SK-N-SH (cell line): ENCODE data around the gene ATG16L1. TPM values are rescaled to one million over a fixed set of nuclear protein-coding genes. Genes with fewer than 3 reads are reported as not detected.

Experiments used
- CTCF ChIA-PET: fragments of 300-600, 350-600 bp; formaldehyde crosslinking; extraction: SDS; loops from one replicate; lab custom pipeline; 2021; lab: Yijun Ruan, JAX
- POLR2A ChIA-PET: fragments of 350-600 bp; sonication (Branson Sonifier 250); formaldehyde crosslinking; extraction: SDS; loops from one replicate; lab custom pipeline; 2020; ENCODE audit warnings: antibody characterized with exemption, inconsistent platforms; lab: Yijun Ruan, JAX
- DNase-seq: peaks from one replicate; pipeline ENCODE4 v3.0.0; 2012
- H2AFZ ChIP-seq: fragments of 200-600 bp; sonication (generic); 2 replicates; pipeline ENCODE4 v1.8.1; 2016; ENCODE audit warnings: antibody characterized with exemption, mild to moderate bottlenecking, low read depth
- H3F3A ChIP-seq: fragments of 200-600 bp; sonication (generic); replicated peaks from 2 replicates; pipeline ENCODE3; 2016; ENCODE audit warnings: antibody characterized with exemption, mild to moderate bottlenecking; ENCODE audit not compliant: insufficient read depth
- H3K27ac ChIP-seq, 2 experiments: fragments of 200-500 bp in 1 of 2; fragments of 200-600 bp in 1 of 2; sonication (Bioruptor generic) in 1 of 2; sonication (generic), shearing (Covaris generic) in 1 of 2; 2 replicates each; pipeline versions ENCODE4 v1.5.1 to v1.6.1; 2014 to 2016; ENCODE audit warnings: low read depth in 2 of 2, inconsistent platforms in 1 of 2, low read length in 1 of 2, mild to moderate bottlenecking in 1 of 2, mixed read lengths in 1 of 2
- H3K27me3 ChIP-seq: fragments of 200-600 bp; sonication (generic), shearing (Covaris generic); 2 replicates; pipeline ENCODE4 v1.6.1; 2016; ENCODE audit warnings: mixed run types; ENCODE audit not compliant: insufficient read depth
- H3K36me3 ChIP-seq, 2 experiments: fragments of 200-500 bp in 1 of 2; fragments of 200-600 bp in 1 of 2; sonication (Bioruptor generic) in 1 of 2; sonication (generic) in 1 of 2; replicated peaks in 1 of 2; 2 replicates each; pipeline versions ENCODE3 to v1.5.1; 2014 to 2016; ENCODE audit warnings: low read length in 1 of 2, mild to moderate bottlenecking in 1 of 2; ENCODE audit not compliant: insufficient read depth in 2 of 2, control insufficient read depth in 1 of 2
- H3K4me1 ChIP-seq, 2 experiments: fragments of 200-500 bp in 1 of 2; fragments of 200-600 bp in 1 of 2; sonication (Bioruptor generic) in 1 of 2; sonication (generic), shearing (Covaris generic) in 1 of 2; 2 replicates each; pipeline versions ENCODE4 v1.5.1 to v1.6.1; 2014 to 2016; ENCODE audit warnings: low read depth in 1 of 2, low read length in 1 of 2, mixed run types in 1 of 2; ENCODE audit not compliant: insufficient read depth in 2 of 2, control insufficient read depth in 1 of 2
- H3K4me2 ChIP-seq: fragments of 200-600 bp; sonication (generic), shearing (Covaris generic); 2 replicates; pipeline ENCODE4 v1.6.1; 2017; ENCODE audit warnings: mixed run types
- H3K4me3 ChIP-seq, 2 experiments: fragments of 200-500 bp in 1 of 2; fragments of 200-600 bp in 1 of 2; sonication (Bioruptor generic) in 1 of 2; sonication (generic), shearing (Covaris generic) in 1 of 2; 2 replicates each; pipeline versions ENCODE4 v1.5.1 to v1.8.1; 2014 to 2016; ENCODE audit warnings: low read depth in 2 of 2, inconsistent platforms in 1 of 2, low read length in 1 of 2, mild to moderate bottlenecking in 1 of 2, mixed read lengths in 1 of 2, moderate library complexity in 1 of 2
- H3K79me2 ChIP-seq: fragments of 200-600 bp; sonication (generic); 2 replicates; pipeline ENCODE4 v1.8.1; 2017; ENCODE audit warnings: mild to moderate bottlenecking; ENCODE audit not compliant: insufficient read depth
- H3K9ac ChIP-seq: fragments of 200-600 bp; sonication (generic); 2 replicates; pipeline ENCODE4 v1.6.1; 2017; ENCODE audit warnings: mixed run types
- H3K9me2 ChIP-seq: fragments of 200-600 bp; sonication (generic); 2 replicates; pipeline ENCODE4 v1.6.1; 2017; ENCODE audit warnings: mixed run types
- H3K9me3 ChIP-seq: fragments of 200-600 bp; sonication (generic); 2 replicates; pipeline ENCODE4 v1.6.1; 2017; ENCODE audit warnings: mixed run types, mild to moderate bottlenecking, moderate library complexity
- H4K20me1 ChIP-seq: fragments of 200-600 bp; sonication (generic); 2 replicates; pipeline ENCODE4 v1.6.1; 2017; ENCODE audit warnings: mild to moderate bottlenecking, mixed run types; ENCODE audit not compliant: insufficient read depth
- CHD2 ChIP-seq: fragments of 150-350 bp; IDR thresholded peaks from 2 replicates; pipeline ENCODE4 v1.6.1; 2018; ENCODE audit warnings: low read length; ENCODE audit not compliant: partially characterized antibody
- ELF1 ChIP-seq: IDR thresholded peaks from 2 replicates; pipeline ENCODE4 v1.4.0; 2012
- EP300 ChIP-seq, 2 experiments: IDR thresholded peaks; 2 replicates each; pipeline versions ENCODE4 v1.4.0 to v1.6.1; 2012; ENCODE audit warnings: borderline replicate concordance in 1 of 2, low read depth in 1 of 2, low read length in 1 of 2
- FOSL2 ChIP-seq: IDR thresholded peaks from 2 replicates; pipeline ENCODE4 v1.4.0; 2012; ENCODE audit warnings: low read depth, mild to moderate bottlenecking, moderate library complexity, borderline replicate concordance
- FOXM1 ChIP-seq: IDR thresholded peaks from 2 replicates; pipeline ENCODE4 v1.4.0; 2012; ENCODE audit warnings: low read depth, mild to moderate bottlenecking
- GATA2 ChIP-seq: sonication (generic); formaldehyde crosslinking; IDR thresholded peaks from 2 replicates; pipeline ENCODE4 v1.5.0; 2020; ENCODE audit warnings: mild to moderate bottlenecking, missing genetic modification reagents
- MXI1 ChIP-seq: IDR thresholded peaks from 2 replicates; pipeline ENCODE4 v1.6.1; 2012; ENCODE audit warnings: mild to moderate bottlenecking, low read depth, low read length, improper control_type of control experiment
- NRF1 ChIP-seq: IDR thresholded peaks from 2 replicates; pipeline ENCODE4 v1.6.1; 2012; ENCODE audit warnings: low read depth, mild to moderate bottlenecking, low read length
- RAD21 ChIP-seq: IDR thresholded peaks from 2 replicates; pipeline ENCODE4 v1.6.1; 2012; ENCODE audit warnings: mild to moderate bottlenecking, low read length
- RFX5 ChIP-seq: IDR thresholded peaks from 2 replicates; pipeline ENCODE4 v1.6.1; 2012; ENCODE audit warnings: mild to moderate bottlenecking, improper control_type of control experiment, low read length
- SIN3A ChIP-seq: IDR thresholded peaks from 2 replicates; pipeline ENCODE4 v1.6.1; 2012; ENCODE audit warnings: low read depth, mild to moderate bottlenecking, low read length, moderate library complexity, borderline replicate concordance
- TCF12 ChIP-seq: IDR thresholded peaks from 2 replicates; pipeline ENCODE4 v1.4.0; 2012
- WGBS: methylation state at CpG from one replicate; pipeline ENCODE4 v1.1.6; 2017; ENCODE audit warnings: low lambda C conversion rate; 5-methylcytosine and 5-hydroxymethylcytosine counted together
- polyA plus RNA-seq, 3 experiments: library from polyadenylated mRNA; depleted of rRNA; stranded (reverse); fragments of >200 nt; gene quantifications; 2 replicates each; pipeline ENCODE4 v1.2.3, GENCODE V29; 2012
- TF ChIP-seq, protein P1 (sequence below): fragments of 150-350 bp; IDR thresholded peaks from 2 replicates; pipeline ENCODE4 v1.6.1; 2017; ENCODE audit warnings: antibody characterized with exemption, low read length, low read depth, borderline replicate concordance
- TF ChIP-seq, protein P2 (sequence below): IDR thresholded peaks from 2 replicates; pipeline ENCODE4 v1.4.0; 2012; ENCODE audit warnings: low read depth
- TF ChIP-seq, protein P3 (sequence below): IDR thresholded peaks from 2 replicates; pipeline ENCODE4 v1.4.0; 2012; ENCODE audit warnings: low read depth, borderline replicate concordance
- TF ChIP-seq, protein P4 (sequence below): IDR thresholded peaks from 2 replicates; pipeline ENCODE4 v1.4.0; 2012; ENCODE audit warnings: low read depth, borderline replicate concordance
- TF ChIP-seq, protein P5 (sequence below): fragments of 150-350 bp; IDR thresholded peaks from 2 replicates; pipeline ENCODE4 v1.6.1; 2016; ENCODE audit warnings: mild to moderate bottlenecking, low read depth, low read length
- TF ChIP-seq, protein P6 (sequence below): IDR thresholded peaks from 2 replicates; pipeline ENCODE4; 2012

The ATG16L1 gene
- polyA plus RNA-seq, 1 of the 3 experiments (the other 2 are of a cell fraction): 22.2 TPM

DNA sequence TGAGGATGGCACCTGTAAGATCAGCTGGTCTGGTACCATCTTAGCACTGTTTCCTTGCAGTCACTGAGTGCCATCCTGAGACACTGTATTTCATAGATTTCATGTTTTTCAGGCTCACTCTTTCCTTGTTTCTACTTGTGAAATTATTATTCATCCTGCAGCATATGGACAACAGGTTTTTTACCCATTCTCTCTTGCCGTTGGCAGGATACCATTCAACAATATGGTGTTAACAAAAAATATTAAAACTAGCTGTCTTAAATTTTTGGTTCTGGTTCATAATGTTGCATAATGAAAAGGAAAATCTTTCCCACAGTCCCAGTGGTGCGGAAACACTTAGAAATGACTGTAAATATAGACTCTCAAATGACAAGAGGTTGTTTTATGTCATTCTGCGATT lies 23.1 kb upstream of the ATG16L1 start (continued):
- TF ChIP-seq EP300 (IDR thresholded peaks at IDR 0.05; ENCODE audit: borderline replicate concordance in 1 of 2, low read depth in 1 of 2, low read length in 1 of 2) (no peak), GATA2 (CRISPR knock-in tag) (no peak), SIN3A (no peak), TCF12 (no peak)

DNA sequence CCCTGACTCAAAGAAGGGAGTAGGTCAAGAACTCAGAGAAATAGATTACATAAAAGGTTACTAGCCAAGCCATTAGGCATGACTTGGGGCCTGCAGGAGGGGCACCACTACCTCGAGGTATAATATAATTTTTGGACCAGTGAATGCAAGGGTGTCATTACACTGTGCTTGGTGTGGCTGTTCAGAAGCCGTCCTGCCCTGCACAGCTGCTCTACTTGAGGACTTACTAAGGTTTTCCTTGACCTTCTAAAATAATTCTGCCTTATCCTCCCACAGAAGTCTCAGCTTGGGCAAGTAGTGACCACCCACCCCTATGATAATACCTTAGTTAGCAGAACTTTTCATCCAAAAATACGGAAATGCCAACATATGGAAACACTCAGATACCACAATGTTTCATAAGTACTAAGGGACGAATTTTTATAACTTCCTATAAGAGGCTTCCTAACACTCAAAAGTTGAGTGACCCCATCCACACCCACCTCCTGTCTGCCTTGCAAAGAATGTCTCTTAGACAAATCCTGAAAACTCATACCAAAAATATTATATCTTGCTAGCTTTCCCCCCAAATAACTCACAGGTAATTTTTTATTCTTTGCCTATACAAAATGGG lies 17.7 kb upstream of the ATG16L1 start:
- no peaks in the 10 kb centered on the region for H3K4me1 ChIP-seq
- H3K27me3 ChIP-seq: no peaks in the 10 kb centered on the region
- WGBS: 44% methylated on average over 4 of the region's 4 CpGs
- no peak overlapping the region for H3K4me3 ChIP-seq
- POLR2A ChIA-PET: no interaction called here
- H3K9me3 ChIP-seq: no peaks in the 10 kb centered on the region
- no peak overlapping the region for H3K9ac ChIP-seq
- no peaks in the 10 kb centered on the region for H4K20me1 ChIP-seq
- TF ChIP-seq NRF1: no peak
- TF ChIP-seq, protein P1, sequence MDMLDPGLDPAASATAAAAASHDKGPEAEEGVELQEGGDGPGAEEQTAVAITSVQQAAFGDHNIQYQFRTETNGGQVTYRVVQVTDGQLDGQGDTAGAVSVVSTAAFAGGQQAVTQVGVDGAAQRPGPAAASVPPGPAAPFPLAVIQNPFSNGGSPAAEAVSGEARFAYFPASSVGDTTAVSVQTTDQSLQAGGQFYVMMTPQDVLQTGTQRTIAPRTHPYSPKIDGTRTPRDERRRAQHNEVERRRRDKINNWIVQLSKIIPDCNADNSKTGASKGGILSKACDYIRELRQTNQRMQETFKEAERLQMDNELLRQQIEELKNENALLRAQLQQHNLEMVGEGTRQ: no peak
- TF ChIP-seq, protein P2, sequence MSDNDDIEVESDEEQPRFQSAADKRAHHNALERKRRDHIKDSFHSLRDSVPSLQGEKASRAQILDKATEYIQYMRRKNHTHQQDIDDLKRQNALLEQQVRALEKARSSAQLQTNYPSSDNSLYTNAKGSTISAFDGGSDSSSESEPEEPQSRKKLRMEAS: no peak
- TF ChIP-seq RFX5: no peak
- TF ChIP-seq, protein P3, sequence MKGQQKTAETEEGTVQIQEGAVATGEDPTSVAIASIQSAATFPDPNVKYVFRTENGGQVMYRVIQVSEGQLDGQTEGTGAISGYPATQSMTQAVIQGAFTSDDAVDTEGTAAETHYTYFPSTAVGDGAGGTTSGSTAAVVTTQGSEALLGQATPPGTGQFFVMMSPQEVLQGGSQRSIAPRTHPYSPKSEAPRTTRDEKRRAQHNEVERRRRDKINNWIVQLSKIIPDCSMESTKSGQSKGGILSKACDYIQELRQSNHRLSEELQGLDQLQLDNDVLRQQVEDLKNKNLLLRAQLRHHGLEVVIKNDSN: no peak
- TF ChIP-seq, protein P4, sequence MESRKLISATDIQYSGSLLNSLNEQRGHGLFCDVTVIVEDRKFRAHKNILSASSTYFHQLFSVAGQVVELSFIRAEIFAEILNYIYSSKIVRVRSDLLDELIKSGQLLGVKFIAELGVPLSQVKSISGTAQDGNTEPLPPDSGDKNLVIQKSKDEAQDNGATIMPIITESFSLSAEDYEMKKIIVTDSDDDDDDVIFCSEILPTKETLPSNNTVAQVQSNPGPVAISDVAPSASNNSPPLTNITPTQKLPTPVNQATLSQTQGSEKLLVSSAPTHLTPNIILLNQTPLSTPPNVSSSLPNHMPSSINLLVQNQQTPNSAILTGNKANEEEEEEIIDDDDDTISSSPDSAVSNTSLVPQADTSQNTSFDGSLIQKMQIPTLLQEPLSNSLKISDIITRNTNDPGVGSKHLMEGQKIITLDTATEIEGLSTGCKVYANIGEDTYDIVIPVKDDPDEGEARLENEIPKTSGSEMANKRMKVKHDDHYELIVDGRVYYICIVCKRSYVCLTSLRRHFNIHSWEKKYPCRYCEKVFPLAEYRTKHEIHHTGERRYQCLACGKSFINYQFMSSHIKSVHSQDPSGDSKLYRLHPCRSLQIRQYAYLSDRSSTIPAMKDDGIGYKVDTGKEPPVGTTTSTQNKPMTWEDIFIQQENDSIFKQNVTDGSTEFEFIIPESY: no peak
- no peak for TF ChIP-seq RAD21
- TF ChIP-seq FOXM1: no peak
- no peak for TF ChIP-seq ELF1
- TF ChIP-seq MXI1: no peak
- TF ChIP-seq, protein P5, sequence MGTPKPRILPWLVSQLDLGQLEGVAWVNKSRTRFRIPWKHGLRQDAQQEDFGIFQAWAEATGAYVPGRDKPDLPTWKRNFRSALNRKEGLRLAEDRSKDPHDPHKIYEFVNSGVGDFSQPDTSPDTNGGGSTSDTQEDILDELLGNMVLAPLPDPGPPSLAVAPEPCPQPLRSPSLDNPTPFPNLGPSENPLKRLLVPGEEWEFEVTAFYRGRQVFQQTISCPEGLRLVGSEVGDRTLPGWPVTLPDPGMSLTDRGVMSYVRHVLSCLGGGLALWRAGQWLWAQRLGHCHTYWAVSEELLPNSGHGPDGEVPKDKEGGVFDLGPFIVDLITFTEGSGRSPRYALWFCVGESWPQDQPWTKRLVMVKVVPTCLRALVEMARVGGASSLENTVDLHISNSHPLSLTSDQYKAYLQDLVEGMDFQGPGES: no peak
- no peak for TF ChIP-seq GATA2 (CRISPR knock-in tag)
- TF ChIP-seq, protein P6, sequence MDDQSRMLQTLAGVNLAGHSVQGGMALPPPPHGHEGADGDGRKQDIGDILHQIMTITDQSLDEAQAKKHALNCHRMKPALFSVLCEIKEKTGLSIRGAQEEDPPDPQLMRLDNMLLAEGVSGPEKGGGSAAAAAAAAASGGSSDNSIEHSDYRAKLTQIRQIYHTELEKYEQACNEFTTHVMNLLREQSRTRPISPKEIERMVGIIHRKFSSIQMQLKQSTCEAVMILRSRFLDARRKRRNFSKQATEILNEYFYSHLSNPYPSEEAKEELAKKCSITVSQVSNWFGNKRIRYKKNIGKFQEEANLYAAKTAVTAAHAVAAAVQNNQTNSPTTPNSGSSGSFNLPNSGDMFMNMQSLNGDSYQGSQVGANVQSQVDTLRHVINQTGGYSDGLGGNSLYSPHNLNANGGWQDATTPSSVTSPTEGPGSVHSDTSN: no peak
- no peak for TF ChIP-seq CHD2
- no peak for TF ChIP-seq FOSL2
- TF ChIP-seq, all 33 proteins: peak for 0
- Histone ChIP-seq H3K79me2 (no peaks in the 10 kb centered on the region), H3K36me3 (no peaks in the 10 kb centered on the region), H2AFZ (no peak overlapping the region), H3F3A (no peaks in the 10 kb centered on the region), H3K27ac (no peak overlapping the region), H3K4me2 (no peak overlapping the region), H3K9me2 (no peaks in the 10 kb centered on the region)
- CTCF ChIA-PET: no interaction called here
- no peak for DNase-seq
